ENCODE results near the gene POGZ. TPM values are rescaled to one million over a fixed set of nuclear protein-coding genes. Genes with fewer than 3 reads are reported as not detected.

The POGZ gene
- total RNA-seq, 1 experiment from 2014 or later, result 102 TPM

- no peak overlapping the region for H3K4me3 Mint-ChIP-seq
- no peak overlapping the region for H2BK12ac ChIP-seq (ENCODE audit: insufficient read length, low read depth, low read length)
These were observed 90.6 kb downstream of the POGZ start for GRCh38 chr1:151368393-151369301.

More at GRCh38 chr1:151368393-151369301, 90.6 kb downstream of the POGZ start:
- no peak overlapping the region for H2BK5ac ChIP-seq (ENCODE audit: insufficient read length, low read length)
- no peak overlapping the region for H3K23ac ChIP-seq (ENCODE audit: insufficient read length, low read depth, low read length)
- no peak overlapping the region for H2BK15ac ChIP-seq (ENCODE audit: low read depth, low read length)
- peaks cover 2 to 4% of the 10 kb centered on the region in 2 experiments; a peak in 4 of 5 replicates for H3K9me3 Mint-ChIP-seq
- no peak overlapping the region for H2BK20ac ChIP-seq (ENCODE audit: low read depth, low read length, poor library complexity, severe bottlenecking)
- H3K9me3 ChIP-seq (ENCODE audit: control insufficient read depth, low read depth, low read length), result no peaks in the 10 kb centered on the region
- H3T11ph ChIP-seq (ENCODE audit: low read length), result no peak overlapping the region
- H3K27me3 Mint-ChIP-seq (ENCODE audit: low read depth), result no peaks in the 10 kb centered on the region
- no peaks in the 10 kb centered on the region for H3K79me1 ChIP-seq (ENCODE audit: insufficient read depth, low read depth, low read length, poor library complexity, severe bottlenecking)
- H4K91ac ChIP-seq (ENCODE audit: insufficient read length, low read depth, low read length), result no peak overlapping the region
- peaks cover 15 to 27% of the 10 kb centered on the region in 2 experiments for H3K4me1 Mint-ChIP-seq
- no peak overlapping the region for H2AK5ac ChIP-seq (ENCODE audit: insufficient read length, low read length)
- DNase-seq, result no peak
- no peak overlapping the region for H3K9ac ChIP-seq (ENCODE audit: extremely low read depth, insufficient read length, low read length)
- no peak overlapping the region for H3K4ac ChIP-seq (ENCODE audit: low read depth, low read length)
- no peak overlapping the region for H3K27ac Mint-ChIP-seq
- no CpG with 5 or more reads among the region's 20 CpGs for WGBS (ENCODE audit: extremely low coverage, insufficient read length, low lambda C conversion rate)
- no peaks in the 10 kb centered on the region for H3K79me2 ChIP-seq (ENCODE audit: insufficient read depth, low read length)
- no peak overlapping the region; the same call in 1 of the 2 replicates for H3K14ac ChIP-seq (ENCODE audit: insufficient read depth, low read length)
- TF ChIP-seq, protein P1, sequence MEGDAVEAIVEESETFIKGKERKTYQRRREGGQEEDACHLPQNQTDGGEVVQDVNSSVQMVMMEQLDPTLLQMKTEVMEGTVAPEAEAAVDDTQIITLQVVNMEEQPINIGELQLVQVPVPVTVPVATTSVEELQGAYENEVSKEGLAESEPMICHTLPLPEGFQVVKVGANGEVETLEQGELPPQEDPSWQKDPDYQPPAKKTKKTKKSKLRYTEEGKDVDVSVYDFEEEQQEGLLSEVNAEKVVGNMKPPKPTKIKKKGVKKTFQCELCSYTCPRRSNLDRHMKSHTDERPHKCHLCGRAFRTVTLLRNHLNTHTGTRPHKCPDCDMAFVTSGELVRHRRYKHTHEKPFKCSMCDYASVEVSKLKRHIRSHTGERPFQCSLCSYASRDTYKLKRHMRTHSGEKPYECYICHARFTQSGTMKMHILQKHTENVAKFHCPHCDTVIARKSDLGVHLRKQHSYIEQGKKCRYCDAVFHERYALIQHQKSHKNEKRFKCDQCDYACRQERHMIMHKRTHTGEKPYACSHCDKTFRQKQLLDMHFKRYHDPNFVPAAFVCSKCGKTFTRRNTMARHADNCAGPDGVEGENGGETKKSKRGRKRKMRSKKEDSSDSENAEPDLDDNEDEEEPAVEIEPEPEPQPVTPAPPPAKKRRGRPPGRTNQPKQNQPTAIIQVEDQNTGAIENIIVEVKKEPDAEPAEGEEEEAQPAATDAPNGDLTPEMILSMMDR (conservative IDR thresholded peaks at IDR 0.05), result no peak
- H4K8ac ChIP-seq (replicated peaks; ENCODE audit: insufficient read length, low read depth, low read length), result no peak overlapping the region
- H3K27ac ChIP-seq (ENCODE audit: insufficient read length, low read depth, low read length), result no peak overlapping the region
- H3K23me2 ChIP-seq (ENCODE audit: insufficient read length, low read depth, low read length, poor library complexity, severe bottlenecking), result no peaks in the 10 kb centered on the region
- no peaks in the 10 kb centered on the region for H4K20me1 ChIP-seq (ENCODE audit: control insufficient read depth, insufficient read depth, insufficient read length)
- H3K56ac ChIP-seq (ENCODE audit: insufficient read length, low read depth, low read length), result no peak overlapping the region
- no peak overlapping the region for H2AFZ ChIP-seq (ENCODE audit: low read length)
- no peak overlapping the region for H4K5ac ChIP-seq (ENCODE audit: insufficient read length, low read depth, low read length)
- H3K18ac ChIP-seq (ENCODE audit: insufficient read length, low read depth, low read length), result no peak overlapping the region
- H3K4me2 ChIP-seq (ENCODE audit: insufficient read depth, insufficient read length, low read length), result no peak overlapping the region
- no peak overlapping the region for H2BK120ac ChIP-seq (ENCODE audit: low read depth, low read length, poor library complexity, severe bottlenecking)
- peaks cover 8 to 24% (median 20%) of the 10 kb centered on the region in 3 experiments for H3K36me3 Mint-ChIP-seq (ENCODE audit: insufficient read depth in 1 of 3, low read depth in 3 of 3)
- no peaks in the 10 kb centered on the region for H3K4me1 ChIP-seq (ENCODE audit: insufficient read depth, low read length)
- H3K27me3 ChIP-seq (ENCODE audit: insufficient read depth, low read length), result no peaks in the 10 kb centered on the region

Measured in H9 (cell line).